Epidermal melanocyte (primary cell): ENCODE measurements around the gene EHD4.

ENCODE experiments used
- DNase-seq: peaks from one replicate; pipeline ENCODE4 v3.0.0; 2011; ENCODE audit warnings: low spot score; ENCODE audit not compliant: insufficient read length

Gene EHD4

DNA sequence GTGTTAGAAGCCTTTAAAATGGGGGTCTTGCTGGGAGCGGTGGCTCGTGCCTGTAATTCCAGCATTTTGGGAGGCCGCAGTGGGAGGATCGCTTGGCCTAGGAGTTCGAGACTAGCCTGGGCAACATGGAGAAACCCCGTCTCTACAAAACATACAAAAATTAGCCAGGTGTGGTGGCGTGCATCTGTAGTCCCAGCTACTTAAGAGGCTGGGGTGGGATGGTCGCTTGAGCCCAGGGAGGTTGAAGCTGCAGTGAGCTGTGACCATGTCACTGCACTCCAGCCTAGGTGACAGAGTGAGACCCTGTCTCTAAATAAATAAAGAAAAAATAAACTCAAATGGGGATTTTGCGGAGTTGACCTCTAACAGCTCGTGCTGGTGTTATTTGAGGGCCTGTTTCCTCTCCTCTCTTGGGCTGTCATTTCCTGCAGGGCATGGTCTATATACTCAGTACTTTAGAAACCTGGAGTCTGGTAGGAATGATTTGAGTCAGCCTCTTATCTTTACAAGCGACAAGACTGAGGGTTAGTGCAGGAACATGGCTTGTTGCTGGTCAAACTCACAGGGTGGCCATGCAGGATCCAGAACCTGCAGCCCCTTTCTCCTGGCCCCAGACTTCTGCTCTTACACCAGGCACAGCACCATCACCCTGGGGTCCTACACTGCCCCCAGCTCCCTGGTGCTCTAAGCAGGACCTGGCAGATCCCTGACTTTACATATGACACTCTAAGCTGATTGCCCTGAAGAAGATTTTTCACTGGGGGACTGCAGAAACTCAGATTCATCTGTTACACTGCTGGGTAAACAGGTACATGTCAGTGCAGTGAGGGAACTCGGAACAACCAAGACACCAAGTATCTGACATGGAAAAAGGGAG is 15.1 kb downstream of the EHD4 start:
- DNase-seq, result no peak

DNA sequence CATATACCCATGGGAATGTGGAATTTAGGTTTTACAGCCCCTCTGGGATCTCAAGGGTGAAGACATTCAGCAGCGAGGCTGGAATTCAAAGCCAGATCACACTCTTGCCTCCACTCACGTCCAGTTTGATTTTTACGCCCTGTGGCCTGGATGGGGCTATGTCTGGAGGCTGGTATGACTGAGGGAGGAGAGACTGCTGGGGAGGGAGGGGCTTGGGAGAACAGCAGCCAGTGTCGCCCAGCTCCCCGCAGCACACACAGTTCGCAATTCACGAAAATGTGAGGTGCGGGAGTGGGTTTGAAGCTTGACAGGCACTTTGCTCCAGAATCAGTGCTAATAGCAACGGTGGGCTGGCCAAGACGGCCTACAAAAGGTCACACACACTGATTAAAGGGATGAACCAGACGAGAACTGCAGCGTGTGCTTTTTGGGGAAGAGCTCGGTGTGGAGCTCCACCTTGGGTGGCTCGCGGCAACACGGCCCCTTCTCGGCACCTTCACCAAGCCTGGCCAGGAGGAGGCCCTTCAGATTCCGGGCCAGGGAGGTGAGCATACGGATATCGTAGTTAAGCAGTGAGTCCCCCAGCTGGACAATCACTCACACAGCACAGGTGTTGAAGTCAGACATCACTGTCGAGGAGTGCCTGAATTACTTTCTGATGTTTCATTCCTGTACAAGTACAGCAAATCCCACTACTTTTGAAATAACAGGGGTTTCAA is 16.4 kb downstream of the EHD4 start:
- no peak for DNase-seq

DNA sequence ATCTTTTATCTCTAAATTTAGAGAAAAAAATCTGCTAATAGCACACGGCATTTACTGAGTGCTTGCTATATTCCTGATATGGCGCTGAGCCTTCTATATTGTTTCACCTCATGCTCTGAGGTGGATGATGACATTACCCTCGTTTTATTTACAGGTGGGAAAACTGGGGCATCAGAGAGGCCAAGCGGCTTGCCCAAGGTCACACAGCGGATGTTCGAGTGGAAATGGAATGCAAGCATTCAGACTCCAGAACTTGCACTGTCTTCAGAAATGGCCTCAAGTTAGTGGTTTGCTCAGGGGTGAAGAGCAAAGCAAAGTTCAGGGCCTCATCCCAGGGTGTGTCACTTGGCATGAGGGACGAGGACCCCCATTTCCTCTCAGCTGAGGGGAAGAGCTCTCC is 17.3 kb downstream of the EHD4 start:
- no peak for DNase-seq

DNA sequence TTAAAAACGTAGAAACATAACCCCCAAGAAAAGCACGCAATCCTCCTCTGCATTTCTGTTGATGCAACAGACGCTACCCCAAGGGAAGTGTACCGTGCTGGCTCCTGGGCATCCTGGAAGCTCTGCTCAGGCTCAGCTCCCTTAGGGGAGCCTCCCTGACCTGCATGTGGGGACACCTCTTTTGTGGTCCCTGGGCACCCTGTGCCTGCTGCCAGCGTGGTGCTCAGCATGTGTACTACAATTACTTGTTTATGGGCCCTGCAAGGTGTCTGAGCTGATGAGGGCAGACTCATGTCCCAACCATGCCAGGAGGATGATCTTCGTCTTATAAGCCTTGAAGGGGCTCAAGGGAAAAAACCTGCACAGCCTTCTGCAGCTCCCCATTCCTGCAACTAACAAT is 18.3 kb downstream of the EHD4 start:
- no peak for DNase-seq

DNA sequence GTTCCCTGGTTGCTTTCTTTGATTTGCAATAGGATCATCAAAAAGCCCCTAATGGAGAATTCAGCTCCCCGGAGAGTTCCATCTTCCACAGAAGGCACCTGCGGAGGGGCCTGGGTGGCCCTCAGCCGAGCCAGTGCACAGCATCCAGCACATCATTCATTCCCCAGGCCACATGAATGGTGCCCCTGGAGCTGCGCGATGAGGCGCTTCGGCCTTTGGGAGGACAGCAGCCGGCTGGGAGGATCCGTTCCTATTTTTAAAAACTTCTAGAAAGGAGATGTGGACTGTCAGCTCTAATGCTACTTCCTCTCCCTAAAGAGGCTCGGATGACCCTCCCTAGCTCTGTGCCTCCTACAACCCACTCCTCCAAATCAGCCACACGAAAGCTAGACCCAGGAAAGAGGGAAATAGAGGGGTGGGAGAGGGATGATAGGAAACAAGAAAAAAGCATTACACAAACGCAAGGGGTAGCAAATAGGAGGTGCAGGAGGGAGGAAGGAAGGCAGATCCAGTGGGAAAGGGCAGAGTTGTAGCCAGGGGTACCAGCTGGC is 20.3 kb downstream of the EHD4 start:
- DNase-seq, result no peak

DNA sequence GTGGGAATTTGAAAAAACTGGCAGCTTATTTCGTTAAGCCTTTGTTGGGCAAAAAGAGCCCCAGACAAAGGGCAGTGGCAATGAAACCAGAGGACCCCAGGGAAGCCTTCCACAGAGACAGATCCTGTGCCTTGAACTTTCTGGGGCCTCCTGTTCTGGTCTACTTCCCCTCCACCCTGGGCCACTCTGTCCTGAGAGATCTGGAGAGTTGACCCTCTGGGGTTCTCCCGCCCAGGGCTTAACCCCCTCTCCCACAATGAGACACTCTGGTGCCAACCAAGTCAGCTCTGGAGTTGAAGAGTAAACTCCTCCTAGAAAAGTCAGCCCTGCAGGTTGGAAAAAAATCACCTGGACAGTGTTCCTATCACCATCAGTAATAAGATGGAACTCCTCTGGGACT is 20.8 kb downstream of the EHD4 start:
- DNase-seq, result no peak

DNA sequence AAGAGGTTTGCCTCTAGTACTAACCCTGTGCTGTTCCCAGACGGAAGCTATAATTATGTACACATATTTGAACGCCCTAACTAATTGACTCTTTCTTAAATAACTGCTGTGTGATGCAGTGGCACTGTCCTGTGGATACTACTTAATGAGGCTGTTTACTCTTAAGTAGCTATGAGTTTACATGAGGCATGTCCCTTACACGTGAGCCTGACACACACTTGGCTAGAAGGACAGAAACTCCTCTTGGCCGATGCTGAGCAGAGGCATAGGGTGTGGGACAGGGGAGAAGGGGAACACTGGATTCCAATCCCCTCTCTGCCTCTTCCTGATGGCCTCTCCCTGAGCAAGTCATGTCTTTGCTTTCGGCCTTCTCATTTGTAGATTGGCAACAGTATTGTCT is 21.9 kb downstream of the EHD4 start:
- no peak for DNase-seq

DNA sequence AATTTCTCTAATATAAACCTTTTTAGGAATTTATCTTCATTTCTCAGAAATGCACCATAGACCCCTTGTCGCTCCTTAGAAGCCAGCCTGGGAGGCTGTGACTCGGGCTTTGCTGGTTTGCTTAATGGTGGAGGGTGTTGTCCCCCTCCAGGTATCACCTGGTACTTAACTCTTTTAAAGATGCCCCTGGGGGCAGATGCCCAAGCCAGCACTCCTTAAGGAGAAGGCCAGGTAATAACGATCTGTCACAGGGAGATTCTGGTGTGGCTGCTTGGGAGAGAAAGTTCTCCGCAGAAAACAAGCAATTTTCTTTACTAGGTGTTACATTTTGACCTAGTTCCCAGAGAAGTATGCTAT is 22.3 kb downstream of the EHD4 start:
- no peak for DNase-seq

DNA sequence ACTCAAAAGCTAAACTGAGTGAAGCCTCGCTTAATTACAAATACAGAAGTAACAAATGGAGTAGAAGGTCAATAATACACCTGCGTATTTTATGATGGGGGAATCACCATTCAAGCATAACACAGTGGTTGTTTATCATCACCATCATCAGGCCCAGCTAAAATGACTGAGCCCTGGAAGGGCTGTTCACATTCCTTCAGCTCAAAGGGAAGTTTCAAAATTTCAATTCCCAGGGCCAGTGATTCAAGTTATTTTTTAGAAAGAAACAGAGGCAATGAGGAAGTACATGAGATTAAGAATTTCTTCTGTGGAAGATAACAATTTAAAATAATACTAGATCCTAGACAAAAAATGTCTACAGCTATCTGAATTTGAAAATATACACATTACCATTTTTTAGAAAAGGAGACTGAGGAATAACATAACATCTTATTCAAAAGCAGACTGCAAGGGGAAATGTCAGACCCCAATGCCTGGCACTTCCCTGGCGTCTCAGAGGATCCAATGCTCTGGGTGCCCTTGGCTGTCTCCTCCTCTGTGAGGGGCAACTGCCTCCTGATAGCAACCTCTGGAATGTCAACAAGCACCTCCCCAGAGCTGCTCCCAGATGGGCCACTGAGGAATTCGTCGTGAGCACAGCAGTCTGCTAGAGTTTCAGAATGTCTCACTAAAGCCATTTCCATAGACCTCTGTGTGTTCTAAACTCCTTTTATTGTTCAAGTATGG is 22.8 kb downstream of the EHD4 start:
- DNase-seq, result no peak

DNA sequence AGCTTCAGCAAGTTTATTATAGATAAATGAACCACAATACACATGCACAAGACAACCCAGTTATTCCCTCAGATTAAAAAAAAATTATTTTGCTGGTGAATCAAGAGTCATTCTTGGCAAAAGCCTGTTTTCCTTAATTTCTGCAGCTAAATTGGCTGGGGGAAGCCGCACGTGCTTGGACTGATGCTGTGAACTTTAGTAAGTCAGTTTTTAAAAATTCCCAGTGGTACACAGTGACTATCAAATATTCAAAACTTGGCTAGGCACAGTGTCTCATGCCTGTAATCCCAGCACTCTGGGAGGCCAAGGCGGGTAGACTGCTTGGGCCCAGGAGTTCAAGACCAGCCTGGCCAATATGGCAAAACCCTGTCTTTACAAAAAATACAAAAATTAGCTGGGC is 23.9 kb downstream of the EHD4 start:
- no peak for DNase-seq

DNA sequence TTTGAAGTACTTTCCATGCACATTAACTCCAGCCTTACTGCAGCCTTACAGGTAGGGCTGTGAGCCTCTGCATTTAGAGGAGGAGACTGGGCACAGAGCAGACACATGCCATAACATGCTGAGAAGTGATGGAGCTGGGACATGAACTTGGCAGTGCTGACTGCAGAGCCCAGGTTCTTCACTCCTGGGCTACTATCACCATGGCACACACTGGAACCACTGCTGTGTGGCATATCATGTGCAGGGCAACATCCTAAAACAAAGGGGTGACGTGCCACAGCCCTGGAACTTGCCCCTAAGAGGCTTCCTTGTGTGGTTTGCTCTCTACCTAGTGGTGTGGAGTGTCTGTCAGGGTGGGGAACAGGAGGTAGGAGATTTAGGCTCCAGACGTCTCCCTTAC is 25.4 kb downstream of the EHD4 start:
- DNase-seq, result no peak

DNA sequence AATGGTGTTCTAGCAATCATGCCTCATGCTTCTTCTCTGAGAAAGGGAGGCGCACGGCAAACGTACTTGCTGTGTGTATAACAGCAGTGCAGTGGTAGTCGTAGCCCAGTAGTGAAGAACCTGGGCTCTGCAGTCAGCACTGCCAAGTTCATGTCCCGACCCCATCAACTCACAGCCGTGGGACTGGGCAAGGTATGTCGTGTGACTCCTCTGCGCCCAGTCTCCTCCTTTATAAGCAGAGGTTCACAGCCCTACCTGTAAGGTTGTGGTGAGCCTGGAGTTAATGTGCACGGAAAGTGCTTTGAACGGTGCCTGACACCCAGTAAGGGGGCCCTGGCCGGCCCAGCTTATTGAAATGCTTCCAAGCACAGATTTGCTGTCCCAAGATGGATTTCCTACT is 26.6 kb downstream of the EHD4 start:
- DNase-seq, result no peak

DNA sequence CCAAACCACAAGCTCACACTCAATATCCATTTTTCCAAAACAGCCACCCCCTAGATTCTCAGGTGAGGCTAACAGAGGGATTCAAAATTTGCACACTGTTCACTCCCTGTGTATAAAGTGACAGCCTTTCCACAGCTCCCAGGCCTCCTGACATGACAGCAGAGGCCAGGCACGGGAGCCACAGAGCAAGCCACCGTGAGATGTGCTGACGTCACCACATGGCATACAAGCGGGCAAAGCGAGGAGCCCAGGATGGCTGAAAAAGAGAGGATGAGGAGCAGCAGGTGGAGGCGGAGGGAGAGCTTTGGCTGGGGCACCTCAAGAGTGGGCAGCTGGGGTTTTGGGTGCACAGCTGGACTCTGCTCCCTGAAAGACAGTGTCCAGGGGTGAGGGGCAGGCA is 27.1 kb downstream of the EHD4 start:
- no peak for DNase-seq

DNA sequence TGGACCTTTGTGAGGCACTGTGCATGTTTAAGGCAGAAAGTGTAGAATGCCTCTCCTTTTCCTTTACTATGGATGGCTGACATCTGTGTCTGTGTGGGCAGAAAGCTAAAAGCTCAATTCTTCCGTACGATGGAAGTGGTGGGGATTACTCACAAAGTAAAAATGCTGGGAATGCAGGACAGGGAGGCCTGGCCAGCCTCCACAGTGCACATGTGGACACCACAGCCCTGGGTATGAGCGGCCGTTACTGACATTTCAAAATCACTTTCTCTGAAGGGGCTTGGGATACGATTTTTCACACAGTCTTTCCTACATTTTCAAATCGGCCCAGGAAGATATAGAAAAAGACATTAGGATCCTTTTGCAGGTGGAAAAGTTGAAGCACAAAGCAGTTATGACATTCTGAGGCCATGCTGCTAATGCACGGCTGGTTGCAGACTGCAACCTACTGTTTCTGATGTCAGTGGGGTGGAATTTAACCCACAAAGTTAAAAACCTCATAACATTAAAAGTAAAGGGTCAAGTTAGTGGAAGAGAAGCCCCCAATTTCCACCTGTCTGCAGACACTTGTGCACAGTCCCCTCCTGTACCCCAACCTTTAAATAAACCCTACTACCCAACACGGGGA is 27.9 kb downstream of the EHD4 start:
- DNase-seq, result peak; percentile 63

DNA sequence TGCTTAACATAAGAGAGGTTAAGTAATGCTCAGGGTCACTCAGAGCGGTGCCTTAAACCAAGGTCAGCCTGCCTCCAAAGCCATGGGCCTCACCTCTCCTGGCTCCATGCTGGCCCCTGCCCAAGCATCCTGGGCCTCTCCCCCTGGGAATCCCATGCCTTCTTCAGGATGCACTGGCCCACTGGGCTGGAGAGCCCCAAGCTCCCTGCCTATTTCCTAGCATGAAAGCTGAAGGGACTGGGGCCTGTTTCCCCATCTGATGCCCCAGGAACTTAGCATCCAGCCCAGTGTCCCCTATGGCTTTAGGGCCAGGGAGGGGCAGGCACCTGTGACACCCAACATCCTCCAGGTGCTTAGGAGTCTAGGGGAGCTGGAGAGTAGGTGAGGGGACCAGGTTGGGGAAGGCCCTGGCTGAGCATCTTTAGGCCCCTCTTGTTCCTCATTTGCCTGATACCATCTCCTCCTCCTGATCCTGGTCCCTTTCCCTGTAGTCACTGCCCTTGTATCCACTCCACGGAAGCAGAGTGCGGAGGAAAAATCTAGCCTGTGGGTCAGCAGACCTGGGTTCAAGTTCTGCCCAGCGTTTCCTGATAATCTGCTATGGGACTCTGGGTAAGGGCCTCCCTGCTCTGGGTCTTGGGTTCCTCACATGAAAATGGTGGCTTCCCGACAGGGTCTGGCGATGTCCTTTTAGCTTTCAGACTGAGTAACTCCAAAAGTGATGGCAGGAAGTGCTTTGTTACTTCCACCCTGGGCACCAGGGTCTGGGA is 28.6 kb downstream of the EHD4 start:
- no peak for DNase-seq

DNA sequence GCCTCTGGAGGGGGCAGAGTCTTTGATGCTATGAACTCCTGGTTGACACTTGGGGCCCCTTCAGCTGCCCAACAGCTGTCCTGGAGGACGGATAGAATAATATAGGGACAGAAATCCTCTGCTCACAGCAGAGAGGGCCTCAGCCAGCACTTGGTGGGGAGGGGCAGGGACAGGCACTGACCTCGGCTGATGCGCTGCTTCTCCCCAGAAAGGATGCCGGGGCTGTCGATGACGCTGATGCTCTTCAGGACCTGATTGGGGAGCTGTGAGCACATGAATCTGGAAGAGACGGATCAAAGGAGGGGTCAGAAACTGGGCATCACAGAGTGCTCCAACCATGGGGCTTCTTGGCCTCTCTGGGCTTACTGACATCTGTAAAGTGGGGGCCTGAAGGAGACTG is 29.5 kb downstream of the EHD4 start:
- DNase-seq, result no peak

DNA sequence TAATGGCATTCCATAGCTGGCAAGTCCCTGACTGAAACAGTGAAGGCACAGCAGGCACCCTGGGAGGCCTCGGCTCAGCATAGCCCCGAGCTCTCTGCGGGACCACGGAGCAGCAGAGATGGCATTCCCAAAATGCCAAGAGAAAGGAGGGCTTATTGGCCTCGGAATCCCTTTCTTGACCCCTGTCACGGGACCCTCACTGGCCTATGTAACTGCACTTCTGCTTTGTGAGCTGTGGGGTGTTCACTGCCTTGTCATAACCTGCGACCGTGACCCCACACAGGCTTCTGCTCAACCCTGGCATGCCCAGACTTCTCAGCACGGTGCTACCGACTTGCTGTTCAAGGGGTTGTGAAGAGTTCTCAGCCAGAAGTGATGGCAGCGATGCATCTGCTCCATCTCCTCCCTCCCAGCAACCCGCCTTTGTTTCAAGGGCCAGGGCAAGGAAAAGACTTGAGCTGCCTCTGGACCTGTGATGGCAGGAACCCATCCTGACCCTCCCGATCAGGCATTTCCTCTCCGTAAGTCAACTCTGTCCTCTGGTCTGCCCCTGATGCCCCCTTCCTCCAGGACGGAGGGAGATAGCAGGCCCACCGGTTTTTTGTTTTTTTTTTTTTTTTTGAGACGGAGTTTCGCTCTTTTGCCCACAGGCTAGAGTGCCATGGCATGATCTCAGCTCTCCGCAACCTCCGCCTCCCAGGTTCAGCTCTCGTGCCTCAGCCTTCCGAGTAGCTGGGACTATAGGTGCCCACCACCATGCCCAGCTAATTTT is 30.5 kb downstream of the EHD4 start:
- no peak for DNase-seq

DNA sequence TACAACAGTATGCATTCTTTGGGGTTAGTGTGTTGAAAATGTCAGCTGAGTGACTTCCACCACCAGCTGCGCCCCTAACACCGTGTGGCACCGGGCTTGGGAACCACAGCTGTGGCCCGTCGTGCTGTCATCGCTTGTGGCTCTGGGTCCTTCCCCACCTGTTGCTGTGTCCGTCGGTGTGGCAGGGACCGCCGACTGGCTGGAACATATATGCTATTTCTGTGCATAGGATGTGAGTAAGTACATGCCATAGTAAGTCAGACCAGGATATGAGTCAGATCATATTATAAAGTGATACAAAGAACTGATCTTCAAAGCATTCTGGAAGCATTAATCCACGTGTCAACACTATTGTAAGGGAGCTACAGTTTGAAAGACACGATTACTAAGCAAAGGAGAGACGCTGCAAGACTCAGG is 31.9 kb downstream of the EHD4 start:
- no peak for DNase-seq

DNA sequence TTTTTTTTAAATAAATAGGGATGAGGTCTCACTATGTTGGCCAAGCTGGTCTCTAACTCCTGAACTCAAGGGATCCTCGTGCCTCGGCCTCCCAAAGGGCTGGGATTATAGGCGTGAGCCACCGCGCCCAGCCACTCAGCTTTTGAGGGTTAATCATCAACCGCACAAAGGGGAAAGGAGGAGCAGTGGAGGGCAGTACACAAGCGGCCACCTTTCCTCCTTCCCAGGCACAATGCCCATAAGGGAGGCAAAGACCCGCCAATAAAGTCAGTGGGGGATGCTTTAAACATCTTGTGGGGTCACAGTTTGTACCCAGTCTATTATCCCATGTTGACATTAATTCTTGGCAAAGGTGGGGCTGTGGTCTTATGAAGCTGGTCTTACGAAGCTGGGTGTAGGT is 32.4 kb downstream of the EHD4 start:
- DNase-seq, result no peak

DNA sequence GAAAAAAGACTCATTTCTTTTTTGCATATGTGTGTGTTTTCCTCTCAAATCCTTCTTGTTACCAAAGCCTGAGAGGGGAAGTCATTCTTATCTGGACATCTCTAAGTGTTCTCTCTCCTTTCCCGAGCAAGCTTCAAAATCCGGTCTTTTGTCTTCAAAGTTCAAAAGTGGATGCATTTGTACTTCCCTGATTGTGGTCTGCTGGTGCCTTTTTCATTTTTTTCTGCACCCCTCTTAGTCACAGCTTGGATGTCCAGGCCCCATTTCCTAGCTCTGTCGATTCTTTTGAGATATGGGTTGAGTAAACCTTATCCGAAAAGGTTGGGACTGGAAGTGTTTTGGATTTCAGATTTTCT is 34.8 kb downstream of the EHD4 start:
- no peak for DNase-seq
